AG04450 (cell line): ENCODE results near the gene ADSL. TPM values are rescaled to one million over a fixed set of nuclear protein-coding genes. Genes with fewer than 3 reads are reported as not detected.

Experiments used
- CTCF ChIA-PET: fragments of 300-600, 350-600 bp; formaldehyde crosslinking; extraction: SDS; loops from one replicate; lab custom pipeline; 2022; ENCODE audit warnings: antibody characterized with exemption, inconsistent platforms; lab: Charles Lee
- POLR2A ChIA-PET: fragments of 350-600 bp; formaldehyde crosslinking; extraction: SDS; loops from one replicate; lab custom pipeline; 2021; ENCODE audit warnings: antibody characterized with exemption, inconsistent platforms; lab: Yijun Ruan, JAX
- DNase-seq: peaks from one replicate; pipeline ENCODE4 v3.0.0-alpha.2; 2011; ENCODE audit warnings: low read depth, low spot score
- H3K27ac ChIP-seq: one replicate; pipeline ENCODE4 v1.5.1; 2012; ENCODE audit warnings: low read depth, low read length, control low read depth
- H3K27me3 ChIP-seq: one replicate; pipeline ENCODE4 v1.6.0; 2012; ENCODE audit warnings: low read length; ENCODE audit not compliant: control insufficient read depth, insufficient read depth
- H3K4me3 ChIP-seq: 2 replicates; pipeline ENCODE4 v1.5.1; 2011; ENCODE audit warnings: mild to moderate bottlenecking, low read depth, low read length, control low read depth
- H3K9me3 ChIP-seq: 2 replicates; pipeline ENCODE4 v1.5.1; 2012; ENCODE audit warnings: low read length; ENCODE audit not compliant: control insufficient read depth, insufficient read depth
- CTCF ChIP-seq: IDR thresholded peaks from 2 replicates; pipeline ENCODE4 v1.5.1; 2011; ENCODE audit warnings: low read depth, low read length, control low read depth, inconsistent platforms
- polyA plus RNA-seq: library from polyadenylated mRNA; depleted of rRNA; stranded (reverse); fragments of >200 nt; gene quantifications from 2 replicates; pipeline ENCODE4 v1.2.3, GENCODE V29; 2011

Gene ADSL
- polyA plus RNA-seq, 1 experiment: 116 TPM

- CTCF ChIA-PET: no interaction called here
- POLR2A ChIA-PET: no interaction called here
- H3K27ac ChIP-seq: no peak overlapping the region
- DNase-seq: no peak
- H3K9me3 ChIP-seq: no peaks in the 10 kb centered on the region
- no peak overlapping the region for H3K4me3 ChIP-seq
- H3K27me3 ChIP-seq: no peaks in the 10 kb centered on the region
- TF ChIP-seq CTCF: no peak
Measured at GRCh38 chr22:40429481-40429880, 83.2 kb downstream of the ADSL start.

DNA sequence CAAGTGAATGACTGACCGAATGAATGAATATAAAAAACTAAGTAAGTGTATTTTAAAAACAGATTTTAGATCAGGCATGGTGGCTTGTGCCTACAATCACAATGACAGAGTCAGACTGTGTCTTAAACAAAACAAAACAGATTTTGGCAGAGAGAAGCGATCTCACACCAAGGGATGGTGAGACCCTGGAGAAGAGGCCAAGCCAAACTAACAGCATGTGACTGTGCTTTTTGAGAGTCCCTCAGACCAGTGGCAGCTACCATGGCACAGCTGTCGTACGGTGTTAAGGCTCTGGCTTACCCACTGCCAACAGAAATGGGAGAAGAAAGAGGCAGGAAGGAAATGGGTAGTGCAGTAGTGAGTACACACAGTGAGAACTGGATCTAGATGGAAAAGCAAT is 84.7 kb downstream of the ADSL start:
- POLR2A ChIA-PET: no interaction called here
- no peak for DNase-seq
- TF ChIP-seq CTCF: no peak

GRCh38 chr22:40432157-40432556 is 85.9 kb downstream of the ADSL start:
- no peak overlapping the region for H3K27ac ChIP-seq
- ChIA-PET CTCF (interaction anchor here (1.9 kb wide), 1 partner anchor 214 kb away, joined by 9 read pairs; no protein-coding TSS in a partner anchor), POLR2A (no interaction called here)
- no peak overlapping the region for H3K4me3 ChIP-seq
- no peaks in the 10 kb centered on the region for H3K27me3 ChIP-seq
- no peak for DNase-seq
- TF ChIP-seq CTCF: no peak
- no peaks in the 10 kb centered on the region for H3K9me3 ChIP-seq

More for the DNA sequence above, 84.7 kb downstream of the ADSL start:
- Histone ChIP-seq H3K27me3 (no peaks in the 10 kb centered on the region), H3K27ac (no peak overlapping the region), H3K4me3 (no peak overlapping the region), H3K9me3 (no peaks in the 10 kb centered on the region)
- CTCF ChIA-PET: no interaction called here

DNA sequence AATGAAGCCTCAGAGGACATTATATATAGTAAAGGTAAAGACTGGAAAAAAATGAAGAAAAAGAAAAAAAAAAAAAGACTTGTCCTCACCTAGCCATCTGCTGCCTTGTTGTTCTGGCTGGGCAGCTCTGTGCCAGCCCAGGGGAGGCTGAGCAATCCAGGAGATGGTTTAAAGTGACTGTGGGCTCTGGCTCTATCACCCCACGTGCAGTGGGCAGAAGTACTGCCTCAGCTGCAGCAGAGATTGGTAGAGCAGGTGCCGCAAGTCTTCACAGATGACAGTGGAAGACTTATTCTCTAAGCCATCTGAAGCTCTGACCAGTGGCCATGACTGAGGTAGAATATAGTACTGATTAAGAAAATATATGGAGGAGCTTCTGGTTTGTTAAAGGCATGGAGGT is 86.3 kb downstream of the ADSL start:
- CTCF ChIA-PET: interaction anchor here (0.6 to 1.9 kb wide), 2 partner anchors 213 to 227 kb away, joined by 4 to 9 read pairs; no protein-coding TSS in a partner anchor
- DNase-seq: no peak

More for the DNA sequence above, 86.3 kb downstream of the ADSL start:
- TF ChIP-seq CTCF: no peak
- no peaks in the 10 kb centered on the region for H3K27me3 ChIP-seq
- H3K9me3 ChIP-seq: no peaks in the 10 kb centered on the region
- H3K27ac ChIP-seq: no peak overlapping the region
- no peak overlapping the region for H3K4me3 ChIP-seq
- POLR2A ChIA-PET: no interaction called here
